Activated naive CD8-positive, alpha-beta T cell (primary cell): ENCODE measurements around the gene SORBS1.

Experiments used
- H3K27ac Mint-ChIP-seq: one replicate; pipeline ENCODE4 v1.8.0; 2021; ENCODE audit warnings: mixed read lengths
- H3K27me3 Mint-ChIP-seq: one replicate; pipeline ENCODE4 v1.8.0; 2021; ENCODE audit warnings: mixed read lengths
- H3K36me3 Mint-ChIP-seq: one replicate; pipeline ENCODE4 v1.8.0; 2021; ENCODE audit warnings: mixed read lengths
- H3K4me1 Mint-ChIP-seq: one replicate; pipeline ENCODE4 v1.8.0; 2021; ENCODE audit warnings: low read depth, mixed read lengths
- H3K4me3 Mint-ChIP-seq: one replicate; pipeline ENCODE4 v1.8.0; 2021; ENCODE audit warnings: mild to moderate bottlenecking, mixed read lengths
- H3K9me3 Mint-ChIP-seq: one replicate; pipeline ENCODE4 v1.8.0; 2021; ENCODE audit warnings: low read depth, mixed read lengths

SORBS1 gene

DNA sequence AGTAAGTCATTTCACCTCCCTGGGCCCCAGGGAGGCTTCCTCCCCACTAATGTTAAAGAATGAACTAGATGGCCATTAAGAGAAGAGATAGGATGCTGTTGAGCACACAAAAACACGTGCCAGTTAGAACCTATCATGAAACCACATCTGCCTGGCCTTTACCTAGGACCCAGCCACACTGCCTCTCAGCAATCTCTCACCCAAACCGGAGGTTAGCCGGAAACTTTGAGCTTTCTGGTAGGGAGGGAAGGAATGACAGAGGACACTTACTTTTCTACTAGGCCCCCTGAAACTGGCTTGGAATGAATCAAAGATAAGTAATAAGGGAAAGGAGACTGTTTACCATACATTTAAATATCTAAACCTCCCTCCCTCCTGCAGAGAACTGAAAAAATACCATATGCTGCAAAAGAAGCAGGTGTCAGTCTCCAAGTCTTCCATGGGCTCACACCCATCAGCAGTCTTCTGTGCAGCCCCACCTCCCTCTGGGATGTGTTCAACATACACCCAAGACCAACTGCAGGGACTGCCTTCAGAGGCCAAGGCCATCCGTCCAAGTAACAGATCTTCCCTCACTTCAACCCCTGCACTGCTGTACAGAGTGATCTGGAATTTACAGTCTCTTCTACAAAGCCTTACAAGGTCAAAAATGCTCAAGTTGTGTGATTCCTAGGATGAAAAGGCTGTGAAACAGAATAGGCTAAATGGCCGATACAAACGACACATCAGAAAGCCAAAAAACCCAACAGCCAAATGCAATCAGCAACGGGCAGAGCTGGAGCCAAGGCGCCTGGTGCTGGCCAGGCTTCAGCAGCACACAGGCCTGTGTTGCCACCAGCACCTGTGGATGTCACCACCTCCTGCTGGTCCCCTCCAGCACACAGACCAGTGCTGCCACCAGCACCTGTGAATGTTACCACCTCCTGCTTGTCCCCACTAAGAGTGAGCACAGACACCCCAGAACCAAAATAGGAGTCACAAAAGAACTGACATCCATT lies 42.4 kb downstream of the SORBS1 start:
- Mint-ChIP-seq H3K27me3 (no peaks in the 10 kb centered on the region), H3K9me3 (no peaks in the 10 kb centered on the region), H3K27ac (no peak overlapping the region), H3K4me3 (no peak overlapping the region), H3K4me1 (no peaks in the 10 kb centered on the region), H3K36me3 (no peaks in the 10 kb centered on the region)

DNA sequence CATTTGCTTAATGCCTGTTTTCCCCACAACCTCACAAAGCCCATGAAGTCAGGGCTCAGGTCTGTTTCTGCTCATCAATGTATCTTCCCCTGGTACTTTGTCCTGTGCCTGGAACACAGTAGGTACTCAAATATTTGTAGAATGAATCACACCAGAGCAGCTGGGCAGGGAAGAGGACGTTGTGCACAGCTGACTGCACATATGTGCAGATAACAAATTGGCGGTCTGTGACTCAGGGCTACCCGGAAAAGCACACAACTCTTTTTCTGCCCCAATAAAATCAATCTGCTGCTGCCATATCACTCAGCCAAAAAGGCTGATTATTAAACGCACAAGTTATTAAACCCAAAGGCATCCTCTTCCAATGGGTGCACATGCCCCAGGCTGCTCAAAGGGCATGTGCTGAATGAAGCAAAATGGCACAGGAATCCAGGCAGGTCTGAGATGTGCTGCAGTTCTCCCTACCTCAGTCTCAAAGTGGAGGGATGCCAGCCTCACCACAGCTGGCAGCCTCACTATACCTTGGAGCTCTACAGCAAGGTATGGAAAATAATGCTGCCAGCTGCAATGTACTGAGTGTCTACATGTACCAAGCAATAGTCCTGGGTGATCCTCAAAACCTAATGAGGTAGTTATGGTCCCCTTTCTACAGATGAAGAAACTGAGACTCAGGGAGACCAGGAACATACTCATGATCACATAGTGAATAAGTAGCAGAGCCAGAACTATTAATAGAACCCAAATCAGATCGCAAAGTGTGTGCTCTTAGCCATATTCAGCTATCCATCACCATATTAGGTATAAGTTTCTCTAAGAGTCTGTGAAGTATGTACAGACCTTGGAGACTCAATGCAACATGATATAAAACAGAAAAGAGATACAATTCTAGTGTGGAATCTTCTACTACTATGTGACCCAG lies 43.4 kb downstream of the SORBS1 start:
- no peaks in the 10 kb centered on the region for H3K4me1 Mint-ChIP-seq
- H3K36me3 Mint-ChIP-seq: no peaks in the 10 kb centered on the region
- no peaks in the 10 kb centered on the region for H3K9me3 Mint-ChIP-seq
- H3K4me3 Mint-ChIP-seq: no peak overlapping the region
- H3K27me3 Mint-ChIP-seq: no peaks in the 10 kb centered on the region
- no peak overlapping the region for H3K27ac Mint-ChIP-seq

DNA sequence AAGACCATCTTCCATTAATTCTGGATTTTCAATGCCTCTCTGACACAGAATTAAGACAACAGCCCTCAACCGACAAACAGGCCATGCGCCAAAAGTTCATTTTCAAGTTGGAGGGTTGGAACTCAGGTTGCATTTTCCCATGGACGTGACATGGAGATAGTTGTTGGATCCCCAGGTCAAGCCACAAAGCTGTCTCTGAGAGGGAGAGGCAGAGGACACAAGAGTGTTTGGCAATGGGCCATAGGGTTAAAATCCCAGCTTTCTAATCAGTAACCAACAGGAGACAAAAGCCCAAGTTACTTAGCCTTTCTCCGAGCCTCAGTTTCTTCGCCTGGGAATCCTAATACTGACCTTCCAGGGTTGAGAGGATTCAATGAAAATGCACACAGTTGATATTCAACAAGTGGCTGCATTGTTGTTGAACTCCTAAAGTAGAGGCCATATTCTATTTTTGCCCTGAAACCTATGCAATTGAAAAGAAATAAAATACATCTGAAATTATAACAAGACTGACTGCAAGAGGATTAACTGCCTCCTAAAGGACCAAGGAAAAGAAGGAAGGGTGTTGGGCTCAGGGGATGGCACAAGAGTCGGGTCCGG lies 44.3 kb downstream of the SORBS1 start:
- H3K4me1 Mint-ChIP-seq: no peaks in the 10 kb centered on the region
- no peak overlapping the region for H3K4me3 Mint-ChIP-seq
- H3K9me3 Mint-ChIP-seq: no peaks in the 10 kb centered on the region
- no peaks in the 10 kb centered on the region for H3K36me3 Mint-ChIP-seq
- H3K27me3 Mint-ChIP-seq: no peaks in the 10 kb centered on the region
- no peak overlapping the region for H3K27ac Mint-ChIP-seq

DNA sequence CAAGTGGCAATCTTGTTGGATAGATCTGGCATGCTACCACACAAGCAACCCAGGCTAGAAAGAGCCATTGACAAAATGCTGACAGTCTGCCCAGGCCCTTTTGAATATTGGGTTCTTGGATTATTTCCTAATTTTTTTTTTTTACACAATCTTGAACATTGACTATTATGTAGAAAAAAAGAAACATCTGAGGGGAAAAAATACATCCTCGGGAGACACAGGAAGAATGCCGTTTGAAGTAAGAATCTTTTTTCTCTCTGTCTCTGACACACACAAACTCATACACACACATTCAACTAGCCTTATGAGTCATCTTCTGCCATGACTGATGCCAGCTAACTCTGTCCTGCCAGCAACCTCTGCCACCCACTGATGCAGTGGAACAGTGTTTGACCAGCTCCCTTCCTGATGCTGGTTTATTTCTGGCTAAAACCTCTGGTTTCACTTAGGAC lies 47.2 kb downstream of the SORBS1 start:
- Mint-ChIP-seq H3K4me3 (no peak overlapping the region), H3K27ac (no peak overlapping the region), H3K27me3 (no peaks in the 10 kb centered on the region)

DNA sequence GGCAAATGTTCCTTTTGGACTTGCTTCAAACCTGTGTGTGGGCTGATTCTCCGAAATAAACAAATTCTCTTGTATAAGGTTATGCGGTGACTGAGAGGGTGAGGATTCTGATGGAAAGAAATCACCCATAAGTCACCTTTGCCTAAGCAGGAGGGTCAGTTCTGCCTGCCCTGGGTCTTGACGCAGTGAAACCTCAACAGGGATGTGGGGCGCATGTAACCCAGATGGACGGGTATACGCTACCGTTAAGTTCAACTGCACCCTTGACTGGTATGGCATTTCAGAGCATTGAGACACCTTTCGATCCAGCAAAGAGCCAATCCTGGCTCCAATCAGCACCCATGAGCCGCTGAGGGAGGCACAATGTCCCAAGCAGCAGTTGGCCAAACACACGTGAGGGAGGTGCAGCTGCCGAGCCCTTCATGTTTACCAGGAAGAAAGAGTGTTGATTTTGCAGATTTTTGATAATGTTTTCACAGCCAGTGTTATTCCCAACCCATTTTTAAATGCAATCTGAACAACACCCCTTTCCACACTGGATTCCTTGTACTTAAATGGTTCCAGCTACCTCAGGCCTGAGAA lies 48.1 kb downstream of the SORBS1 start:
- no peaks in the 10 kb centered on the region for H3K36me3 Mint-ChIP-seq
- H3K4me3 Mint-ChIP-seq: no peak overlapping the region
- no peaks in the 10 kb centered on the region for H3K9me3 Mint-ChIP-seq
- no peak overlapping the region for H3K27ac Mint-ChIP-seq
- H3K27me3 Mint-ChIP-seq: no peaks in the 10 kb centered on the region
- H3K4me1 Mint-ChIP-seq: no peaks in the 10 kb centered on the region

More for the DNA sequence above, 47.2 kb downstream of the SORBS1 start:
- H3K36me3 Mint-ChIP-seq: no peaks in the 10 kb centered on the region
- no peaks in the 10 kb centered on the region for H3K9me3 Mint-ChIP-seq
- H3K4me1 Mint-ChIP-seq: no peaks in the 10 kb centered on the region

DNA sequence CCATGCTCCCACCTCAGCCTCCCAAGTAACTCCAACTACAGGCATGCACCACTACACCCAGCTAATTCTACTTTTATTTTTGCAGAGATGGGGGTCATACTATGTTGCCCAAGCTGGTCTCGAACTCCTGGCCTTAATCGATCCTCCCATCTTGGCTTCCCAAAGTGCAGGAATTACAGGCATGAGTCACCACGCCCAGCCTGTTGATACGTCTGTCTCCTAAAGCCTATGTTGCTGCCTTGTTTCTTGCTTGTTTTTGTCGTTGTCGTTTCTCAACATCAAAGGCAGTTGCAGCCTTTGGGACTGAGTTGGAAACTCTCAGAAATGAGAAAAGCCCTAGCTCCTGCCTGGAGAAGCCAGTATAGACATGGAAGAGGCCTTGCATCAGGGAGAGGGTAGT lies 49.9 kb downstream of the SORBS1 start:
- no peaks in the 10 kb centered on the region for H3K36me3 Mint-ChIP-seq
- no peaks in the 10 kb centered on the region for H3K9me3 Mint-ChIP-seq
- no peaks in the 10 kb centered on the region for H3K4me1 Mint-ChIP-seq
- no peaks in the 10 kb centered on the region for H3K27me3 Mint-ChIP-seq
- H3K4me3 Mint-ChIP-seq: no peak overlapping the region
- H3K27ac Mint-ChIP-seq: no peak overlapping the region

DNA sequence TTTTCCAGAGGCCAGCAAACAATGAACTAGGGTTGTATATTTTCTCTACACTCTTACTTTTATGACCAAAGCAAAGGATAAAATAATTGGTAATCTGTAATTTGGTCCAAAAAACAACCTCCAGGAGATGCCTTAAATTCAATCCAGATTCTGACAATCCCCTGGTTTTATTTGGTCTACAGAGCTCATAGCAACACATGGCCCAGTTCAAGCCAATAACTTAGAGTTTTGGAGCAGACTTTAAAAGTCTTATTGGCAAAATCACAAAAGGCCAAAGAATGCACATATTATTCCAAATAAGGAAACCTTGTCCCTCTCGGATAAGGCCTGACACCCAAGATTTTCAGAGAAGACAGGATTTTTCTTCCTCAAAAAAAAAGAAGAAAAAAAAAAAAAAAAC lies 51.9 kb downstream of the SORBS1 start:
- Mint-ChIP-seq H3K27ac (no peak overlapping the region), H3K9me3 (no peaks in the 10 kb centered on the region), H3K36me3 (no peaks in the 10 kb centered on the region), H3K4me3 (no peak overlapping the region), H3K4me1 (no peaks in the 10 kb centered on the region), H3K27me3 (no peaks in the 10 kb centered on the region)

DNA sequence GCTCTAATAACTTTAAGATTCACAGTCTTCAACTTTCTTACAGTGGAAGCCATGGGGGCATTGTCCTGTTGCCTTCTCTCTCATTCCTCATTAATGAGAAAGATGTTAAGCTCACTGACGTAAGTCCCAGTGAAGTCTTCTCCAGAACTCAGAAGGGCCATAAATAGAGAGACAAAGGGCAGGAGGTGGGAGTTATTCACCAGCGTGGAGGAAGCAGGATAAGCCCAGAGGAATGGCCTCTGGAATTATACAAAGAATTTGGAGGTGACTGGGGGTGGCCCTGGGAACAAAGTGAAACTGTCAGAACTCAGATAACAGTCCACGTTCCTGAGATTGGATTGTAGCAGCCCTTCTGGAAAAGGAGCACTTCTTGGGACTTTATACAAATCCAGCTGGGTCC lies 52.4 kb downstream of the SORBS1 start:
- Mint-ChIP-seq H3K4me1 (no peaks in the 10 kb centered on the region), H3K4me3 (no peak overlapping the region), H3K27ac (no peak overlapping the region), H3K27me3 (no peaks in the 10 kb centered on the region), H3K36me3 (no peaks in the 10 kb centered on the region), H3K9me3 (no peaks in the 10 kb centered on the region)

DNA sequence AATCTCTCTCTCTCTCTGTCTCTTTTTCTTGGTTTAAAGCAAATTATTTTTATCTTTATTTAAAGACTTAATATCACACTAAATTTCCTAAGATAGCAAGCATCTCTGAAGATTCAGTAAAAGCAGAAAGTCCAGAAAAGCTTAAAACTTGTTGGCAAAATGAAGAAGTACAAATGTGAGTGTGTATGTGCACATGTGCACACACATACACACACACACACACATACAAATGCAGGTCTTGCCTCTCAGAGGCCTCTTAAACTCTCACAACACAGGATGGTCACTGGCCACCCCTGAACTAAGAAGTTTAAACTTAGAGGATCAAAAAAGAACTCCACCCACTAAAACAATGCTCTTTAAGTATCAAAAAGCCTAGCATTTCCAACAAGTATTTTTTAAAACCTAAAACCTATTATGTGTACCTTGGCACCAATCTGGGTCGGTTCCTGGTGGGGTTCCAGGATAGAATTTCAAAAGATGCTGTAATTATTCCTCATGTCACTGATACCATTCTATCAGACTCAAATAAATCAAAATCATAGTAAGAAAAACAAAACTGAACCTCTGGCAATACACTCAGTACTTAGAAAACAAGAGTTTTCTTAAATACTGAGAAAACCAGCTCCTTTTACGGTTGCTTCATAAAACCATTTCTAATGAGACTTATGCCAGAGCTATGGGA lies 55.0 kb downstream of the SORBS1 start:
- Mint-ChIP-seq H3K27me3 (no peaks in the 10 kb centered on the region), H3K9me3 (no peaks in the 10 kb centered on the region), H3K27ac (no peak overlapping the region), H3K4me1 (no peaks in the 10 kb centered on the region), H3K36me3 (no peaks in the 10 kb centered on the region), H3K4me3 (no peak overlapping the region)

DNA sequence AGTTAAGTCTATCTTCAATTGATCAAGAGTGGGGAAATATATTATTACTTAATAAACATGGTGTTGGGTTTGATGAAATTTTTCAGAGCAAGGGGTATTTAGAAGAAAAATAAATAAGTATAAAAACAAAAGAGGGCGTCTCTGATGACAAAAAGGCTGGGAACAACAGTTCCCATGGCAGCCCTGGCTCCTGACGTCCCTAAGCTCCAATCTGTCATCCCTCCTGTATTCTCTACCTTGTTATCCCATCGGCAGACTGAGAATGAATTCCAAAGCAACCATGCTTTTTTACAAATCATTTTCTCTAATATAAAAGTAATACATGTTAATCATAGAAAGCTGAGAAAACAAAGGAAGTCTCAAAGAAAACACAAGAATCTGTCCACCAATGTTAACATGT lies 55.5 kb downstream of the SORBS1 start:
- Mint-ChIP-seq H3K4me1 (no peaks in the 10 kb centered on the region), H3K9me3 (no peaks in the 10 kb centered on the region), H3K36me3 (no peaks in the 10 kb centered on the region), H3K27me3 (no peaks in the 10 kb centered on the region), H3K27ac (no peak overlapping the region), H3K4me3 (no peak overlapping the region)

DNA sequence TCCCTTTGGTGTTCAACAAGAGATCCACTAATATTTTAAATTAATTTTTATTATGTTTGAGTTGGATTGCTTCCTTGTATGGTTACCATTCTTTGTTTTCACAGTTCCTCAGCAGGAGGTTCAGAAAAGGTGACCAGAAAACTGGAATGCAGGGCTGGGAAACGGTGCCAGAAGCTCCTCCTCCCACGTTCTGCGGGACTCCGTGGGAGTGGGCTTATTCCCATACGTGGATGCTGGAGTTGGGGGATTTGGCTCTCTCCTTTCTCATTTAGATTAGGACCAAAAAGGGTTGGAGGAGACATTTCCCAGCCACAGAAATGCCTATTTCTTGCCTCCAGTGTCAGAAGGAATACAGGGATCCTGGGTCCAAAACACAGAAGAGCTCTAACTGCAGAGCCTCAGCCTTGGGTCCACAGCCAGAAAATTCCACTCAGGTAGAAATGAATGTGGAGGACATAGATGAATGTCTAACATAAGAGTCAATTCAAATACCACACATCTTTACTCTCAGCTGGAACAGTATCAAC lies 56.0 kb downstream of the SORBS1 start:
- no peaks in the 10 kb centered on the region for H3K9me3 Mint-ChIP-seq
- H3K27ac Mint-ChIP-seq: no peak overlapping the region

DNA sequence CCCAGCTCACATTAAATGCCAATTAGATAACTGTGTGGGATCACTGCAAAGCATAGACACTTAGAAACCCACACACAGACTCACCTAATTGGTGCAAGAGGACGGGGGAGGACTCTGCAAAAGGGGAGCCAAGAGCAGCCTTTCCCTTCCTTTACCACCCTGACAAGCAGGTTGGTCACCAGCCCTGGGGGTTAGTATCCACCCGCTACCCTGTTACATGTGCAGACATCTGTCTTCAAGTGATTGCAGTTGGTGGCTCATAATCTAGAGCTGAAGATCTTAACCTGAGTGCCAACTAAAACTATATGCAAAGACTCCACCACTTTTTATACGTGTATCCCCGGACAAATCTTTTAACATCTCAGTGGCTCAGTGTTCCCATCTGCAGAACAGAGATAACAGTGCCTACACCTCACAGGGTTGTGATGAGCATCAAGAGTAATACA lies 56.9 kb downstream of the SORBS1 start:
- peaks cover 2% of the 10 kb centered on the region for H3K4me1 Mint-ChIP-seq
- no peak overlapping the region for H3K27ac Mint-ChIP-seq
- no peaks in the 10 kb centered on the region for H3K36me3 Mint-ChIP-seq
- H3K9me3 Mint-ChIP-seq: no peaks in the 10 kb centered on the region
- H3K4me3 Mint-ChIP-seq: no peak overlapping the region
- H3K27me3 Mint-ChIP-seq: no peaks in the 10 kb centered on the region

More for the DNA sequence above, 56.0 kb downstream of the SORBS1 start:
- no peaks in the 10 kb centered on the region for H3K27me3 Mint-ChIP-seq
- no peak overlapping the region for H3K4me3 Mint-ChIP-seq
- no peaks in the 10 kb centered on the region for H3K36me3 Mint-ChIP-seq
- H3K4me1 Mint-ChIP-seq: no peaks in the 10 kb centered on the region

DNA sequence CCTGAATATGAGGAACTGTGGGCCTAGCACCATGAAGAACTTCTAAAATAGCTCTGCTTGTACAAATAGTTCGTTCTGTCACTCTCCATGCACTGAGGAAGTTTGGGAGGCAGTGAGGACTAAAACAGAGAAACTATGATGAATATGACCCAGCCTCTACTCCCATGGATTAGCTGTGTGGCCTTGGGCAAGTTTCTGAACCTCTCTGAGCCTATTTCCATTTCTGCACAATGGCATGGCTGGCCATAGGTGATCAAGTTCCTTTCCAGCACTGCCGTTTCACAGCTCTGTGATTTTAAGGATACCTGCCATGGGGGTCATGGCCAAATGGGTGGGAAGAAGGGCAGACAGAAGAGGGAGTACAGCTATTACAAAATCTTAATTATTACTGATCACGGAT lies 57.6 kb downstream of the SORBS1 start:
- Mint-ChIP-seq H3K36me3 (no peaks in the 10 kb centered on the region), H3K9me3 (no peaks in the 10 kb centered on the region), H3K27me3 (no peaks in the 10 kb centered on the region), H3K4me3 (no peak overlapping the region), H3K27ac (no peak overlapping the region), H3K4me1 (peaks cover 2% of the 10 kb centered on the region)

DNA sequence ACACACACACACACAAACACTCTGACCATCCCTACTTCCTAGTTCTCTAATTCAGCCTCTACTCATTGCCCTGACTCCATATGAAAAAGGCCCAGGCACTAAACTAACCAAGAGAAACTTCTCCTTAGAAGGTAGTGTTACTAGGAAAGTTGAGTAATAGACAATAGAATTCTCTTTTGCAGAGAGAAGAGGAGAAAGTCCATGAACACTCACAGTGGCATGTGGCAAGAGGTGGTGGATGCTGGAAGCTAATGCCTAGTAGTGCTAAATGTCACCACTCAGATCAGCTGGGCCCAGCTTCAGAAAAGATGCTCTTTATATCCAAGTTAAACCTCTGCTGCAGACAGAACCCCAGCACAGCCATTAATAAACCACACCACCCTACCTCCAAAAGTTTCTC lies 58.2 kb downstream of the SORBS1 start:
- H3K4me3 Mint-ChIP-seq: no peak overlapping the region
- H3K9me3 Mint-ChIP-seq: no peaks in the 10 kb centered on the region
- H3K27ac Mint-ChIP-seq: no peak overlapping the region
- H3K36me3 Mint-ChIP-seq: no peaks in the 10 kb centered on the region
- H3K4me1 Mint-ChIP-seq: peaks cover 2% of the 10 kb centered on the region
- no peaks in the 10 kb centered on the region for H3K27me3 Mint-ChIP-seq
